GM21619 (cell line): ENCODE results near the gene GPR107.
A peak's percentile ranks its signal among the peaks of the same experiment; 100 is the strongest.

Experiments
- ATAC-seq: cut with Tn5 transposase; IDR thresholded peaks from one replicate; pipeline ENCODE4 v1.9.1; 2021; ENCODE audit not compliant: unreplicated experiment

The GPR107 gene

DNA sequence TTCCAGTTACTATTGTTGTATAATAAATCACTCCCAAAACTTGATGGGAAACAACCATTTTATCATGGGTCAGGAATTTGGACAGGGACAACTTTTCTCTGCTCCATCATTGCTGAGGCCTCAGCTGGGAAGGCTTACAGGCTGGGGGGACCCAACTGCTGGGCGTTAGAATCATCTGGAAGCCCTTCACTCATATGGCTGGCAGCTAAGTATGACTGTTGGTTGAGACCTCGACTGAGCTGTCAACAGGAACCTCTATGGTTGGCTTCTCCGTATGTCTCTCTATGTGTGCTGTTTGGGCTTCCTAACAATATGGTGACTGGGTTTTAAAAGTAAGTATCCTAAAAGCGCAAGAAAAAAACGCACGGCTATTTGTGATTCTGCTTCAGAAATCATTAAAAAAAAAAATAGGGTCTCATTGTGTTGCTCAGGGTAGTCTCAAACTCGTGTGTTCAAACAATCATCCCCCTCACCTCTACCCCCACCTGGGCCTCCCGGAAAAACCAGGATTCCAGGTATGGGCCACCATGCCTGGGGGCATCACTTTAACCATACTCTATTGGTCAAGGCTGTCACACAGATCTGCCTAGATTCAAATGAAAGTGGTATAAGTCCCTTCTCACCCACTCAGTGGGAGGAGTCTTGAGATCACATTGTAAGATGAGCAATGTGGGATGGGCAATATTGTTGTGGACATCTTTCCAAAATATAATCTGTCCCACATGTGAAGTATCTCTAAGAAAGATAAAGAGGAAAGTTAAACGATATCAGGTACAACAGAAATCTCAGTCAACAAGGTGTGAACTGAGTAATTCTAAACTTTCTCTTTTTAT is 26.0 kb upstream of the GPR107 start:
- no peak for ATAC-seq

DNA sequence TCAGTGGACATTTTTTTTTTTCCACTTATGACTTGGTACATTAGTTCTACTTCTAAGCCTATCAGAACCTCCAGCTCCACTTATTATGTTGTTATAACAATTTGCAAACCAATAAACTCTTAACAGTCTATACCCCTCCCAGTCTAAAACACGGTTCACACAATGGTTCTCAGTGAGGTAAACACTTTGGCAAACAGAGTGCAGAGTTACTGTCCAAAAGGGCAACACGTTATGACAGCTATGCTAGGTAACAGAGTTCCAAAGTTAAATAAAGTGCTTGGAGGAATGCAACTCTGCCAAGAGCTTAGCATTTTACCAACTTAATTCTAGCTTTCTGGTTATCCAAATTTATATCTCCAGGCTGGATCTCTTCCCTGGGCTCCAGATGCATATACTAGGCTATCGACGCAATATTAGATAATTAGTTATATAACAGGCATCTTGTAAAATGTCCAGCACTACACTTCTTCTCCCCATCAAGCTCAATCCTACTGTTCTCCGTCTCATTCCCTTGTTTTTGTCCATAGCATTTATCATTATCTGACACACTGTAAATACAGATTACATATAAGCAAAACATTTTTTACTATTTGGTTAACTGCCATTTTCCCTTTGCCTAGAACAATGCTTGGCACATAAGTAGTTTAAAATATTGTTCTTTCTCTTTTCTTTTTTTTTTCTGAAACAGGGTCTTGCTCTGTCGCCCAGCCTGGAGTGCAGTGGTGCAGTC is 25.0 kb upstream of the GPR107 start:
- ATAC-seq: no peak

DNA sequence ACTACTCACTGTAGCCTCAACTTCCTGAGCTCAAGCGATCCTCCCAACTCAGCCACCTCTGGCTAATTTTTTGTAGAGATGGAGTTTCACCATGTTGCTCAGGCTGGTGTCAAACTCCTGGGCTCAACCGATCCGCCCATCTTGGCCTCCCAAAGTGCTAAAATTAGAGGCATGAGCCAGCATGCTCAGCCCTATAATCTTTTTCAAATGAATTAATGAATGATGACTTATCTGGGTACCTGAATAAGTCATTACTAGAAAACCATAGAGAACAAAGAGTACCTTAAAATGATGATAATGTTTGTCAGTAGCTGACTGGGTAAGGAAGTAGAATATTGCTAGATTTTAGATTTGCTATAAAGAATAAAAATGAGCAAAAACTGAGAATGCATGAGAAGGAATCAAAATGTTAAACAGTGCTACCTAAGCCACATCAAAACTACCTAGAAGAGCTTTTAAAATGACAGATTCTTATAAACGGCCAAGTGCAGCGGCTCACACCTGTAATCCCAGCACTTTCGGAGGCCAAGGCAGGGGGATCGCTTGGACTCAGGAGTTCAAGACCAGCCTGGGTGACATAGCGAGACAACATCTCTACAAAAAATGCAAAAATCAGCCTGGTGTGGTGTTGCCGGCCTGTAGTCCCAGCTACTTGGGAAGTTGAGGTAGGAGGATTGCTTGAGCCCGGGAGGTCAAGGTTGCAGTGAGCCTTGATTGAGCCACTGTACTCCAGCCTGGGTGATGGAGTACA is 24.3 kb upstream of the GPR107 start:
- ATAC-seq: peak; percentile 33

DNA sequence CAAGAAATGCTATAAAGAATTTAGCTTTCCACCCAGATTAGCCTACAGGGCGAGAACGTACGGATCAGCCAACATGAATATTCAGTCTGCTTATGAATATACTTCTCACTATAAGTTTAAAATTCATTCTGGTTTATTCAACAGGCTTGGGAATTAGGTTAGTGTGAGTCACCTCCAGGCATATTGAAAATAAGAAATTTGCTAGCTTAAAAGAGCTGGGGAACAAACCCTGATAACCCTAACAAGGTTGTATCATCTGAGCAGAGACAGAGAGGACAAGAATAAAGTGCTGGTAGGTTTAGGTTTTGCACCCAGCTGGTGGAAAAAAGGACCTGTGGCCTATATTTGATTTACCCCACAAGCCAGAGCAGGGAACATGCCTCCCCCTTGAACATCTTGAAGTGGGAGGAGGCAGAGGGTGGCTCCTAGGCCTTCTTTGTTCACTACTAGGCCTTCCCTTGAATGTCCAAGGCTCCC is 23.0 kb upstream of the GPR107 start:
- ATAC-seq: no peak

GRCh38 chr9:130034570-130034969 is 19.1 kb upstream of the GPR107 start:
- no peak for ATAC-seq

DNA sequence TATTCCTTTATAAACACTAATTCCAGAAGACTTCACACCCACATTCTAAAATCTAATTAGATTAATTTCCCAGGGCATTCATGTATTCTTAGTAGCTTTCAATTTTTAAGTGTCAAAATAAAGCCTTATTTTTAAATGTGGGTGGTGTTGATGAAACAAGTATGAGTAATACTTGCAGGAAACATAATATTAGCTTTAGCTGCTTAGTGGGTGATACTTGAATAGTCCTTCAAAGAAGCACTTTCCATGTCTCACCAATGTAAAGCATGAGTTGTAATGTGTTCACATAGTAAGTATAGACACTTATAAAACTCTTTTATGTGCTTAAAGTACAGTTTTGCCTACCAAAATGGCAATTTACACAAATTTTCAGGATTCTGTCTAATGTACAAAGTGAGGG is 17.6 kb upstream of the GPR107 start:
- no peak for ATAC-seq

DNA sequence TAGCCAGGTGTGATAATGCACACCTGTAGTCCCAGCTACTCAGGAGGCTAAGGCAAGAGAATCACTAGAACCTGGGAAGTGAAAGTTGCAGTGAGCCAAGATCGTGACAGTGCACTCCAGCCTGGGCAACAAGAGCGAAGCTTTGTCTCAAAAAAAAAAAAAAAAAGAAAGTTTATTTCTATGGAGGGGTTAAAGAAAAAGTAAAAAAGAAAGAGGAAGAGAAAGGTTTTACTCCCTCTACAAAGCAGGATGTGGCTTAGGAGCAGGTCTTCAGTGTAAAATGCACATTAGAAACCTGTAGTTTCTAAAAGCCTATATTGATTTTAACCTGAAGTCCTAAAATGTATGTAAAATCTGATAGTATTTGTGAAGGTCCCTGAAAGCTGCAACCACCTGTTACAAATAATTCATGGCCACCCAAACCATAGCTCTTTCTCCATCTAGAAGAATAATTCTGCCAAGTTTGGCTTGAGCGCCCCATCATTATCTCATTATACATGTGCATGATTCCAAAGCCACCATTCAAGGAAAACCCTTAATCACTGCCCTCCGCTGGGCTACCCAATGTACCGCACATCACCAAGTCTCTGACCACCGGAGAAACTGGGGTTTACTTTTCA is 14.1 kb upstream of the GPR107 start:
- no peak for ATAC-seq

- ATAC-seq: no peak
Observed at GRCh38 chr9:130040984-130041647, 12.6 kb upstream of the GPR107 start.

DNA sequence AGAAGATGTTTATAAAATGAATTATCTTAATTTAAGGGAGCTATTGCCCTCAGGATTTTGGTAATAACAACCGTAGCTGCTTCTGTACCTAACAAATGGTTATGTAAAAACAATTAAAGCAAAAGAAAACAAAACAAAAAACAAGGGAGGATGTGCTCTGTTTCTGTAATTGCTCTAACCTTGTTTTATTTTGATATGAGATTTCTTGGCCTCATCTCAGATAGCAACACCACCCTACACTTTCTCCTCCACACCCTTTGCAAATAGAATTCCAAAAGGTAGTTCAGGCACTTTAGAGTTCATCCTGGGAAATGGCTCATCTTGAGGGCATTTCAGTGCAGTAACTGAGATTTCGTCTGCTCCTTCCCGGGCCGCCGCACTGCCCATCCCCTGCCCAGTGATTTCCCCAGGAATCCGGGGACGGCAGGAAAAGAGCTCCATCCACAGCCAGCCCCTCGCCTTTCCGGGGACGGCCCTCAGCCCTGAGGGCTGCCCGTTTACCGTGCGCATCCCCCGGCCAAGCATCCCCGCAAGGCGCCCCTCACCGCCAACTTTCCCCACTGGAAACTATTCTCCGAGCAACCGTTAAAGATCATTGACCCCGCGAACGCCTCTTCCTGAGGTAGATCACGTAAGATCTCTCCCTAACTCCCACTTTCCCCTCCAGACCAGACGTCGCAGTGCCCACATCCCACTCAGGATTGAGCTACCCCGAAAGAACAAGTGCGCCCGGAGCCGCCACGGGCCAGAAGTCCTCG is 11.9 kb upstream of the GPR107 start:
- no peak for ATAC-seq

DNA sequence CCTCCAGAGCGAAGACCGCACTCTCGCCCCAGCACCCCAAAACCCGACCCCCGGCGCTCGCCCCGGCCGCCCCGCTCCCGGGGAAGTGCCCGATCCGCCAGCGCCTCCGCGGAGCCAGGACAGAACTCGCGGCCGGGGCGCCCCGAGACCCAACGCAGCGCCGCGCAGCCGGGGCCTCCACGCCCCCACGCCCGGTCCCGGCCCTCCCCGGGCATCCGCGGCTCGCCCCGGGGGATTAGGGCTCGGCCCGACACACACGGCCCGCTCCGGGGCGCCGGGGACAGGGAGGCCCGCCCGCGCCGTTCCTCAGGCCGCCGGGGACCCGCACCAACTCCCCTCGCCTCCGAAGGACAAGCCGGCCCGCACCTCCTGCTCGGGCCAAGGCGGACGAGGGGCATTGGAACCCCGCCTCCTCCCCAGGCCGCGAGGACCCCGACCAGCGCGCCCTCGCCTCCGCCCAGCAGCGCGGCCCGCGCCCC is 11.3 kb upstream of the GPR107 start:
- ATAC-seq: no peak

GRCh38 chr9:130042885-130043653 is 10.6 kb upstream of the GPR107 start, which contains the start of gene FNBP1:
Gene FNBP1 (minus strand): TSS chr9:130043189. CDS start chr9:130042975, 214 bp downstream.
- peak; percentile 33 for ATAC-seq

- no peak for ATAC-seq
Observed at GRCh38 chr9:130043654-130044623, 9.8 kb upstream of the GPR107 start.

DNA sequence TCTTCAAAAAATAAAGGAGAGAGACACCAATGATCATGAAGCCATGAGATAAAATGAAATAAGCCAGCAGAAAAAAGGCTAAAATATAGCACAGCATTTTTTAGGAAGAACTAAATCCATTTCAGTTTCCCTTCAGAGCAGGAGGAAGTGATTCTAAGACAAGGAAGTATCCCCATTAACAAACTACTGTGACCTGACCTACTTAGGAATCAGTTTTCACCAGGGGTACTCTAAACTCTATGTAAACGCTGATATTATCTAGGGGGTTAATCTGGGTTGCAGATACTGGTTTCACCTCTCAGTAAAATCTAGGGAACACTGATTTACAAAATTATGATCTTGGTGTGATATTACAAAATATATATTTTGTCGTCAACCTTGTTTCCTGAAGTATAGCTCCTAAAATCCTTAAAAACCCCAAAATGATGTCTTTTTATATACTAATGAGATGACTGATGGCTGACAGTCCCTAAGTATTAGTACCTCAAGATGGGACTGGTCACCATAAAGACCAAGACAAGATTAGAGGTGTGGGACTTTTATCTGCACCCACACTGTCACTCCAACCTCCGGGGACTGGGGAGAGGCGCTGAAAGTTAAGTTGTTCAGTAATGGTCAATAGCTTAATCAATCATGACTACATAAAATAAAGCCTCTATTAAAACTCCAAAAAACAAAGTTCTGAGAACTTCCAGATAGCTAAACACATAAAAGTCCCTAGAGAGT is 7.8 kb upstream of the GPR107 start:
- ATAC-seq: no peak

DNA sequence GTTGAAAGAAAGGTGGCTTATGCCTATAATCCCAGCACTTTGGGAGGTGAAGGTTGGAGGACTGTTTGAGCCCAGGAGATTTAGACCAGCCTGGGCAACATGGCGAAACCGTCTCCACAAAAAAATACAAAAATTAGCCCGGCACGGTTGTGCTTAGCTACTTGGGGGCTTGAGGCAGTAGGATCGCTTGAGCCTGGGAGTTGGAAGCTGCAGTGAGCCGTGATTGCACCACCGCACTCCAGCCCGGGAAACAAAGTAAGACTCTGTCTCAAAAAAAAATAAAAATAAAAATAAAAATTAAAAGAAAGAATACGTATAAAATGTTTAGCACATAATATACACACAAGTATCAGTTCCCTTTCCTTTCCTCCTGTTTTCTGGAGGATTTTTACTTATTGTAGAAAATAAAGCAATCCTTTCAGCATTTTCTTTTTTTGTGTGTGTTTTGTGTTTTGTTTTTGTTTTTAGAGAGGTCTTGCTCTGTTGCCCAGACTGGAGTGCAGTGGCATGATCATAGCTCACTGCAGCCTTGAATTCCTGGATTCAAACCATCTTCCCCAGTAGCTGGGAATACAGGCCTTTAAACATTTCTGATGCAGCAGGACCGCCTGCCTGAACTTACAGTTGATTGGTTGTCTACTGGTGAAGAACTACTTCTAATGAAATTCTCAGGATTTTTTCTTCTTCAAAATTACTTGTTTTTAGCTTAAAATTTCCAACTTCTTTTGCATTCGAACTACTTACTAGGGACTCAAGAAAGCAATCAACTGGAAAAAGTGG is 4.1 kb upstream of the GPR107 start:
- no peak for ATAC-seq

GRCh38 chr9:130050462-130050861 is 3.2 kb upstream of the GPR107 start:
- ATAC-seq: no peak

GRCh38 chr9:130051855-130052254 is 1.9 kb upstream of the GPR107 start:
- no peak for ATAC-seq
